ENCODE measurements around the gene ASTL. TPM values are rescaled to one million over a fixed set of nuclear protein-coding genes. Genes with fewer than 3 reads are reported as not detected.

The ASTL gene
- total and polyA plus RNA-seq, 2 donors (not counting 3 experiments of a cell fraction or from before 2014, with no cell fraction given): not detected

- dilution Hi-C loops (cut with MboI; ENCODE audit: extremely low pct_ligation_motif_present, low sequenced_read_pairs) (no loop called here), intact Hi-C loops (cut with micrococcal nuclease) (no loop called here)
- Histone ChIP-seq H3K9ac (replicated peaks; ENCODE audit: extremely low read depth, insufficient read depth, low read length) (no peak overlapping the region), H3K4me2 (ENCODE audit: insufficient read depth, low read length) (no peak overlapping the region), H3K36me3 (ENCODE audit: control insufficient read depth in 2 of 2, extremely low read depth in 1 of 2, insufficient read depth in 2 of 2, low read length in 2 of 2) (no peaks in the 10 kb centered on the region), H3K4me3 (replicated peaks in 1 of 3; ENCODE audit: insufficient read depth in 1 of 3, low read depth in 1 of 3, low read length in 3 of 3) (no peak overlapping the region), H3K79me2 (ENCODE audit: control insufficient read depth, insufficient read depth, low read length) (no peaks in the 10 kb centered on the region), H2AFZ (ENCODE audit: low read depth, low read length) (no peak overlapping the region), H3K9me3 (replicated peaks; ENCODE audit: control insufficient read depth, insufficient read depth, low read length) (no peaks in the 10 kb centered on the region), H3K9me1 (replicated peaks; ENCODE audit: control insufficient read depth, extremely low read depth, insufficient read depth, low read length) (no peaks in the 10 kb centered on the region), H3K27ac (ENCODE audit: insufficient read depth, low read depth, low read length) (no peak overlapping the region), H4K20me1 (replicated peaks; ENCODE audit: control insufficient read depth, extremely low read depth, insufficient read depth, low read length) (no peaks in the 10 kb centered on the region), H3K27me3 (ENCODE audit: control insufficient read depth in 2 of 2, insufficient read depth in 2 of 2, low read length in 2 of 2) (peaks cover 0 to 3% of the 10 kb centered on the region in 2 experiments), H3K4me1 (ENCODE audit: control insufficient read depth, extremely low read depth, insufficient read depth, low read length) (no peaks in the 10 kb centered on the region)
- FAIRE-seq (no peak), DNase-seq (ENCODE audit: low read depth, low spot score) (no peak)
- TF ChIP-seq, protein P1, sequence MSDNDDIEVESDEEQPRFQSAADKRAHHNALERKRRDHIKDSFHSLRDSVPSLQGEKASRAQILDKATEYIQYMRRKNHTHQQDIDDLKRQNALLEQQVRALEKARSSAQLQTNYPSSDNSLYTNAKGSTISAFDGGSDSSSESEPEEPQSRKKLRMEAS (IDR thresholded peaks at IDR 0.05; ENCODE audit: insufficient read depth, insufficient read length): no peak
- TF ChIP-seq MYC (IDR thresholded peaks at IDR 0.05; ENCODE audit: low read depth, low read length): no peak
- TF ChIP-seq GATA2 (IDR thresholded peaks at IDR 0.05; ENCODE audit: insufficient read depth, insufficient read length, low read depth, low read length): no peak
- no peak for TF ChIP-seq POLR2A (IDR thresholded peaks at IDR 0.05; ENCODE audit: low read depth, low read length)
- TF ChIP-seq JUN (IDR thresholded peaks at IDR 0.05; ENCODE audit: borderline replicate concordance, insufficient read depth, insufficient read length, low read depth): no peak
- POLR2A ChIA-PET: no interaction called here
- no TSS peak for BruUV-seq (replicated peaks)
- CTCF ChIA-PET: interaction anchor here (0.9 to 1.0 kb wide), 2 partner anchors 17 to 107 kb away, joined by 3 to 4 read pairs; no protein-coding TSS in a partner anchor
Observed at GRCh38 chr2:96129528-96130120, 8.7 kb downstream of the ASTL start.

- no peaks in the 10 kb centered on the region for H4K20me1 ChIP-seq (replicated peaks; ENCODE audit: control insufficient read depth, extremely low read depth, insufficient read depth, low read length)
- intact Hi-C loops (cut with micrococcal nuclease): no loop called here
- H3K4me3 ChIP-seq (replicated peaks in 1 of 3; ENCODE audit: insufficient read depth in 1 of 3, low read depth in 1 of 3, low read length in 3 of 3): no peak overlapping the region
- H3K4me1 ChIP-seq (ENCODE audit: control insufficient read depth, extremely low read depth, insufficient read depth, low read length): no peaks in the 10 kb centered on the region
- DNase-seq (ENCODE audit: low read depth, low spot score) (no peak), FAIRE-seq (no peak)
- H3K27ac ChIP-seq (ENCODE audit: insufficient read depth, low read depth, low read length): no peak overlapping the region
- no peak for TF ChIP-seq JUN (IDR thresholded peaks at IDR 0.05; ENCODE audit: borderline replicate concordance, insufficient read depth, insufficient read length, low read depth)
- no peak for TF ChIP-seq FOS (IDR thresholded peaks at IDR 0.05; ENCODE audit: borderline replicate concordance, insufficient read depth, low read length)
- TF ChIP-seq GATA2 (IDR thresholded peaks at IDR 0.05; ENCODE audit: insufficient read depth, insufficient read length, low read depth, low read length): no peak
- no peak for TF ChIP-seq POLR2A (IDR thresholded peaks at IDR 0.05; ENCODE audit: low read depth, low read length)
- TF ChIP-seq MYC (IDR thresholded peaks at IDR 0.05; ENCODE audit: low read depth, low read length): no peak
- TF ChIP-seq POLR2AphosphoS5 (IDR thresholded peaks at IDR 0.05; ENCODE audit: insufficient read depth, low read depth, low read length): no peak
- TF ChIP-seq, protein P1 (IDR thresholded peaks at IDR 0.05; ENCODE audit: insufficient read depth, insufficient read length): no peak
- TF ChIP-seq, protein P2, sequence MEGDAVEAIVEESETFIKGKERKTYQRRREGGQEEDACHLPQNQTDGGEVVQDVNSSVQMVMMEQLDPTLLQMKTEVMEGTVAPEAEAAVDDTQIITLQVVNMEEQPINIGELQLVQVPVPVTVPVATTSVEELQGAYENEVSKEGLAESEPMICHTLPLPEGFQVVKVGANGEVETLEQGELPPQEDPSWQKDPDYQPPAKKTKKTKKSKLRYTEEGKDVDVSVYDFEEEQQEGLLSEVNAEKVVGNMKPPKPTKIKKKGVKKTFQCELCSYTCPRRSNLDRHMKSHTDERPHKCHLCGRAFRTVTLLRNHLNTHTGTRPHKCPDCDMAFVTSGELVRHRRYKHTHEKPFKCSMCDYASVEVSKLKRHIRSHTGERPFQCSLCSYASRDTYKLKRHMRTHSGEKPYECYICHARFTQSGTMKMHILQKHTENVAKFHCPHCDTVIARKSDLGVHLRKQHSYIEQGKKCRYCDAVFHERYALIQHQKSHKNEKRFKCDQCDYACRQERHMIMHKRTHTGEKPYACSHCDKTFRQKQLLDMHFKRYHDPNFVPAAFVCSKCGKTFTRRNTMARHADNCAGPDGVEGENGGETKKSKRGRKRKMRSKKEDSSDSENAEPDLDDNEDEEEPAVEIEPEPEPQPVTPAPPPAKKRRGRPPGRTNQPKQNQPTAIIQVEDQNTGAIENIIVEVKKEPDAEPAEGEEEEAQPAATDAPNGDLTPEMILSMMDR (IDR thresholded peaks at IDR 0.05; ENCODE audit: extremely low read depth in 1 of 2, insufficient read depth in 1 of 2, low read depth in 1 of 2, low read length in 2 of 2): no peak
- TF ChIP-seq EZH2 (IDR thresholded peaks at IDR 0.05; ENCODE audit: borderline replicate concordance, low read depth, low read length, severe bottlenecking): no peak
- no TSS peak for BruUV-seq (replicated peaks)
- dilution Hi-C loops (cut with MboI; ENCODE audit: extremely low pct_ligation_motif_present, low sequenced_read_pairs): no loop called here
- H3K9me3 ChIP-seq (replicated peaks; ENCODE audit: control insufficient read depth, insufficient read depth, low read length): no peaks in the 10 kb centered on the region
- ChIA-PET CTCF (no interaction called here), POLR2A (no interaction called here)
- H2AFZ ChIP-seq (ENCODE audit: low read depth, low read length): no peak overlapping the region
- peaks cover 0 to 3% of the 10 kb centered on the region in 2 experiments for H3K27me3 ChIP-seq (ENCODE audit: control insufficient read depth in 2 of 2, insufficient read depth in 2 of 2, low read length in 2 of 2)
- no peaks in the 10 kb centered on the region for H3K79me2 ChIP-seq (ENCODE audit: control insufficient read depth, insufficient read depth, low read length)
- H3K9me1 ChIP-seq (replicated peaks; ENCODE audit: control insufficient read depth, extremely low read depth, insufficient read depth, low read length): no peaks in the 10 kb centered on the region
- H3K9ac ChIP-seq (replicated peaks; ENCODE audit: extremely low read depth, insufficient read depth, low read length): no peak overlapping the region
- no peak overlapping the region for H3K4me2 ChIP-seq (ENCODE audit: insufficient read depth, low read length)
- H3K36me3 ChIP-seq (ENCODE audit: control insufficient read depth in 2 of 2, extremely low read depth in 1 of 2, insufficient read depth in 2 of 2, low read length in 2 of 2): no peaks in the 10 kb centered on the region
Observed at GRCh38 chr2:96128456-96128855, 9.8 kb downstream of the ASTL start.

Measured in endothelial cell of umbilical vein (primary cell).